ENCODE results near the gene RUNX3.

The RUNX3 gene

GRCh38 chr1:24967555-24967954 is 37.5 kb upstream of the RUNX3 start:
- H3F3A ChIP-seq (ENCODE audit: insufficient read depth) = no peaks in the 10 kb centered on the region
- no peaks in the 10 kb centered on the region for H3K27me3 ChIP-seq (ENCODE audit: low read length)
- H3K27ac ChIP-seq (ENCODE audit: low read depth, low read length) = no peak overlapping the region
- no peaks in the 10 kb centered on the region for H3K9me3 ChIP-seq (ENCODE audit: insufficient read depth, low read length)
- H2AFZ ChIP-seq (ENCODE audit: low read depth, low read length, severe bottlenecking) = no peak overlapping the region
- H3K4me3 ChIP-seq (ENCODE audit: insufficient read depth, low read length, poor library complexity, severe bottlenecking) = no peak overlapping the region
- H4K20me1 ChIP-seq (ENCODE audit: low read depth, low read length) = no peaks in the 10 kb centered on the region
- TF ChIP-seq CTCF (IDR thresholded peaks at IDR 0.05; ENCODE audit: insufficient read depth, low read length, poor library complexity, severe bottlenecking) (no peak), EZH2phosphoT487 (conservative IDR thresholded peaks at IDR 0.05; ENCODE audit: low read length) (no peak)
- no peaks in the 10 kb centered on the region for H3K79me2 ChIP-seq (ENCODE audit: insufficient read depth, low read length)
- H3K9me2 ChIP-seq (replicated peaks; ENCODE audit: insufficient read depth, low read length) = no peaks in the 10 kb centered on the region
- H3K36me3 ChIP-seq (ENCODE audit: low read length) = no peaks in the 10 kb centered on the region
- no peak overlapping the region for H3K9ac ChIP-seq (ENCODE audit: low read length)
- H3K4me2 ChIP-seq (ENCODE audit: low read depth, low read length, poor library complexity, severe bottlenecking) = no peak overlapping the region

GRCh38 chr1:24966724-24967346 is 36.8 kb upstream of the RUNX3 start:
- no peak overlapping the region for H3K9ac ChIP-seq (ENCODE audit: low read length)
- H3K4me2 ChIP-seq (ENCODE audit: low read depth, low read length, poor library complexity, severe bottlenecking) = no peak overlapping the region
- no peaks in the 10 kb centered on the region for H4K20me1 ChIP-seq (ENCODE audit: low read depth, low read length)
- H3K36me3 ChIP-seq (ENCODE audit: low read length) = no peaks in the 10 kb centered on the region
- H3K79me2 ChIP-seq (ENCODE audit: insufficient read depth, low read length) = no peaks in the 10 kb centered on the region
- H3F3A ChIP-seq (ENCODE audit: insufficient read depth) = no peaks in the 10 kb centered on the region
- TF ChIP-seq EZH2phosphoT487 (conservative IDR thresholded peaks at IDR 0.05; ENCODE audit: low read length) = no peak
- no peak for TF ChIP-seq CTCF (IDR thresholded peaks at IDR 0.05; ENCODE audit: insufficient read depth, low read length, poor library complexity, severe bottlenecking)
- H2AFZ ChIP-seq (ENCODE audit: low read depth, low read length, severe bottlenecking) = no peak overlapping the region
- no peaks in the 10 kb centered on the region for H3K9me3 ChIP-seq (ENCODE audit: insufficient read depth, low read length)
- H3K9me2 ChIP-seq (replicated peaks; ENCODE audit: insufficient read depth, low read length) = no peaks in the 10 kb centered on the region
- H3K27ac ChIP-seq (ENCODE audit: low read depth, low read length) = no peak overlapping the region
- H3K4me3 ChIP-seq (ENCODE audit: insufficient read depth, low read length, poor library complexity, severe bottlenecking) = no peak overlapping the region
- H3K27me3 ChIP-seq (ENCODE audit: low read length) = no peaks in the 10 kb centered on the region

- no peaks in the 10 kb centered on the region for H3K9me2 ChIP-seq (replicated peaks; ENCODE audit: insufficient read depth, low read length)
- H3F3A ChIP-seq (ENCODE audit: insufficient read depth) = no peaks in the 10 kb centered on the region
- no peaks in the 10 kb centered on the region for H3K9me3 ChIP-seq (ENCODE audit: insufficient read depth, low read length)
- H2AFZ ChIP-seq (ENCODE audit: low read depth, low read length, severe bottlenecking) = no peak overlapping the region
- no peaks in the 10 kb centered on the region for H4K20me1 ChIP-seq (ENCODE audit: low read depth, low read length)
- no peaks in the 10 kb centered on the region for H3K79me2 ChIP-seq (ENCODE audit: insufficient read depth, low read length)
- no peak overlapping the region for H3K27ac ChIP-seq (ENCODE audit: low read depth, low read length)
- TF ChIP-seq EZH2phosphoT487 (conservative IDR thresholded peaks at IDR 0.05; ENCODE audit: low read length) = no peak
- no peak for TF ChIP-seq CTCF (IDR thresholded peaks at IDR 0.05; ENCODE audit: insufficient read depth, low read length, poor library complexity, severe bottlenecking)
- no peaks in the 10 kb centered on the region for H3K36me3 ChIP-seq (ENCODE audit: low read length)
- no peak overlapping the region for H3K4me3 ChIP-seq (ENCODE audit: insufficient read depth, low read length, poor library complexity, severe bottlenecking)
- no peaks in the 10 kb centered on the region for H3K27me3 ChIP-seq (ENCODE audit: low read length)
- no peak overlapping the region for H3K9ac ChIP-seq (ENCODE audit: low read length)
- no peak overlapping the region for H3K4me2 ChIP-seq (ENCODE audit: low read depth, low read length, poor library complexity, severe bottlenecking)
Observed at GRCh38 chr1:24966121-24966723, 36.1 kb upstream of the RUNX3 start.
